Measurements from ENCODE around the gene AGAP2. TPM values are rescaled to one million over a fixed set of nuclear protein-coding genes. Genes with fewer than 3 reads are reported as not detected.

AGAP2 gene
- total and polyA plus RNA-seq, 2 of the 8 experiments (the other 6 are each of a cell fraction or from before 2014, with no cell fraction given): 1.5 TPM

GRCh38 chr12:57754411-57755193 lies 16.1 kb upstream of the AGAP2 start, which contains the start of gene MARCHF9 (continued):
- TF ChIP-seq RAD21 (IDR thresholded peaks at IDR 0.05 in 1 of 2, conservative IDR thresholded peaks at IDR 0.05 in 1 of 2; ENCODE audit: low read depth in 2 of 2, low read length in 2 of 2) (no peak), CBX8 (IDR thresholded peaks at IDR 0.05; ENCODE audit: borderline replicate concordance, low read depth, low read length) (no peak), PHF8 (conservative IDR thresholded peaks at IDR 0.05; ENCODE audit: low read depth, low read length) (no peak), BRCA1 (IDR thresholded peaks at IDR 0.05; ENCODE audit: low read depth, low read length) (no peak), SUZ12 (IDR thresholded peaks at IDR 0.05; ENCODE audit: low read length) (peak; percentile 27; the same call in 1 of the 2 replicates), FOSL1 (IDR thresholded peaks at IDR 0.05; ENCODE audit: insufficient read depth, low read depth, low read length) (no peak), E2F6 (IDR thresholded peaks at IDR 0.05) (no peak), CHD1 (IDR thresholded peaks at IDR 0.05; ENCODE audit: low read depth, low read length) (no peak), RXRA (IDR thresholded peaks at IDR 0.05; ENCODE audit: insufficient read depth, low read depth, low read length) (no peak), MAFK (IDR thresholded peaks at IDR 0.05; ENCODE audit: low read depth, low read length) (no peak), TBP (IDR thresholded peaks at IDR 0.05; ENCODE audit: low read depth, low read length) (no peak), TAF7 (optimal IDR thresholded peaks at IDR 0.05; ENCODE audit: borderline replicate concordance, low read depth, low read length) (no peak), KDM4A (IDR thresholded peaks at IDR 0.05; ENCODE audit: low read depth, low read length, severe bottlenecking) (peak; percentile 61), CHD2 (IDR thresholded peaks at IDR 0.05; ENCODE audit: low read length) (no peak), CTCF (IDR thresholded peaks at IDR 0.05; ENCODE audit: control extremely low read depth in 1 of 3, insufficient read depth in 1 of 3, low read depth in 1 of 3, low read length in 3 of 3) (no peak), TAF1 (IDR thresholded peaks at IDR 0.05; ENCODE audit: low read depth, low read length) (no peak), ASH2L (IDR thresholded peaks at IDR 0.05; ENCODE audit: low read length) (peak; percentile 74), CBX5 (IDR thresholded peaks at IDR 0.05; ENCODE audit: low read depth, low read length) (no peak), SIX5 (IDR thresholded peaks at IDR 0.05; ENCODE audit: low read depth, low read length) (no peak), CEBPB (IDR thresholded peaks at IDR 0.05; ENCODE audit: low read depth, low read length) (no peak)
- TF ChIP-seq, protein P1, sequence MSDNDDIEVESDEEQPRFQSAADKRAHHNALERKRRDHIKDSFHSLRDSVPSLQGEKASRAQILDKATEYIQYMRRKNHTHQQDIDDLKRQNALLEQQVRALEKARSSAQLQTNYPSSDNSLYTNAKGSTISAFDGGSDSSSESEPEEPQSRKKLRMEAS (IDR thresholded peaks at IDR 0.05): peak; percentile 31; the same call in 1 of the 2 replicates
